NCI-H2081 treated with DMSO at 0.1 percent for 48 hours (cell line): ENCODE measurements around the gene ORC1.
"Not testable (repeated sequence)": the region's sequence is repeated elsewhere in the genome, so short reads cannot be mapped to it uniquely, and the experiment has no call there.

Experiments used
- DNase-seq: peaks from one replicate; lab custom pipeline; 2025; lab: John Stamatoyannopoulos, UW

ORC1 gene

GRCh38 chr1:52386458-52386857, 17.8 kb downstream of the ORC1 start:
- no peak for DNase-seq

- DNase-seq, result no peak
Measured at GRCh38 chr1:52385376-52385775, 18.8 kb downstream of the ORC1 start.

GRCh38 chr1:52369851-52370250, 34.4 kb downstream of the ORC1 start:
- DNase-seq, result not testable (repeated sequence)

- DNase-seq, result peak; percentile 51
Measured at GRCh38 chr1:52368383-52369172, 35.6 kb downstream of the ORC1 start.

GRCh38 chr1:52367272-52367671, 37.0 kb downstream of the ORC1 start:
- no peak for DNase-seq

GRCh38 chr1:52366517-52366827, 37.8 kb downstream of the ORC1 start:
- no peak for DNase-seq

- DNase-seq, result peak; percentile 96
Measured at GRCh38 chr1:52365746-52366516, 38.3 kb downstream of the ORC1 start, which contains the start of gene CC2D1B. TSS of gene CC2D1B (minus strand) at chr1:52366205. CDS start at chr1:52364620, 1,585 bp downstream.

GRCh38 chr1:52365071-52365745, 39.0 kb downstream of the ORC1 start:
- no peak for DNase-seq

- no peak for DNase-seq
Measured at GRCh38 chr1:52364235-52364839, 39.9 kb downstream of the ORC1 start.

- no peak for DNase-seq
Measured at GRCh38 chr1:52360595-52360968, 43.6 kb downstream of the ORC1 start.

- no peak for DNase-seq
Measured at GRCh38 chr1:52359676-52360594, 44.3 kb downstream of the ORC1 start.

- DNase-seq, result no peak
Measured at GRCh38 chr1:52358851-52359497, 45.2 kb downstream of the ORC1 start.

- no peak for DNase-seq
Measured at GRCh38 chr1:52357397-52357796, 46.8 kb downstream of the ORC1 start.

- no peak for DNase-seq
Measured at GRCh38 chr1:52356818-52357355, 47.3 kb downstream of the ORC1 start.

- DNase-seq, result no peak
Measured at GRCh38 chr1:52355847-52356505, 48.2 kb downstream of the ORC1 start.

GRCh38 chr1:52355436-52355835, 48.8 kb downstream of the ORC1 start:
- no peak for DNase-seq

GRCh38 chr1:52352690-52353089, 51.5 kb downstream of the ORC1 start:
- no peak for DNase-seq

GRCh38 chr1:52348704-52349300, 55.4 kb downstream of the ORC1 start:
- no peak for DNase-seq

GRCh38 chr1:52346653-52347052, 57.6 kb downstream of the ORC1 start:
- no peak for DNase-seq

- no peak for DNase-seq
Measured at GRCh38 chr1:52345252-52345651, 59.0 kb downstream of the ORC1 start.
